Activated T-cell treated with anti-CD3 and anti-CD28 coated beads, Interleukin-2, amount 50 U/mL, for 72 hours (primary cell): Measurements from ENCODE around the gene SLC43A2. TPM values are rescaled to one million over a fixed set of nuclear protein-coding genes. Genes with fewer than 3 reads are reported as not detected.
A peak's percentile ranks its signal among the peaks of the same experiment; 100 is the strongest.
"Not testable (repeated sequence)": the region's sequence is repeated elsewhere in the genome, so short reads cannot be mapped to it uniquely, and the experiment has no call there.

Source experiments
- ATAC-seq, 2 donors: fragments of 150-1000 bp; cut with Tn5 transposase; replicated peaks in 1 of 2; 2 replicates each; pipeline ENCODE4 v1.10.0; 2021; ENCODE audit warnings: moderate library complexity in 2 of 2, mild to moderate bottlenecking in 1 of 2
- DNase-seq, 2 donors: peaks; one replicate each; pipeline ENCODE4 v3.0.0; 2021 to 2022; ENCODE audit warnings: mixed read lengths in 1 of 2
- H3K27ac Mint-ChIP-seq: one replicate; pipeline ENCODE4 v1.8.0; 2022; ENCODE audit warnings: mild to moderate bottlenecking, moderate library complexity, mixed read lengths
- H3K27me3 Mint-ChIP-seq: one replicate; pipeline ENCODE4 v1.8.0; 2022; ENCODE audit warnings: low read depth, mixed read lengths
- H3K36me3 Mint-ChIP-seq, 2 donors: one replicate each; pipeline ENCODE4 v1.8.0; 2022; ENCODE audit warnings: mixed read lengths in 2 of 2, mild to moderate bottlenecking in 1 of 2; ENCODE audit not compliant: insufficient read depth in 2 of 2
- H3K4me1 Mint-ChIP-seq: one replicate; pipeline ENCODE4 v1.8.0; 2022; ENCODE audit warnings: low read depth, mixed read lengths
- H3K4me3 Mint-ChIP-seq, 2 donors: one replicate each; pipeline ENCODE4 v1.8.0; 2022; ENCODE audit warnings: mild to moderate bottlenecking in 2 of 2, mixed read lengths in 2 of 2, moderate library complexity in 2 of 2
- H3K9me3 Mint-ChIP-seq, 2 donors: one replicate each; pipeline ENCODE4 v1.8.0; 2022; ENCODE audit warnings: mixed read lengths in 2 of 2
- total RNA-seq, 2 donors: library from RNA; stranded (reverse); gene quantifications; one replicate each; pipeline ENCODE4 v1.2.3, GENCODE V29; 2022

The SLC43A2 gene
- total RNA-seq, 2 donors from 2014 or later, result 3.4 to 3.8 TPM

DNA sequence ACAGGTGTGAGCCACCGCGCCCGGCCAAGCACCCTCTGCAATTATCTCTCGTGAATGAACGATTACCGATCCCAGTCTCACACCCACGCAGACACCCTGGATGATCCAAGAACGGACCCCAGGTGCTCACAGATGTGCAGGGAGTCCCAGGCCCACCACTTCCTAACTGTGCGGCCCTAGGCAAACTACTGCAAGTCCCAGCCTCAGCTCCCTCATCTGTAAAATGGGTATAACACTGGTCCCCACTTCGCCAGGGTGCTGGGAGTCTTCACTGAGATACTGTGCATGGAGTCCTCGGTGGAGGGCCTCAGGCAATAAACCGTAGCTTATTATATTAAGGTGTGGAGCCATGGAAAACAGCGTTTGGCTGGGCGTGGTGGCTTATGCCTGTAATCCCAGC is 44.5 kb downstream of the SLC43A2 start:
- Mint-ChIP-seq H3K27ac (no peak overlapping the region), H3K9me3 (no peaks in the 10 kb centered on the region), H3K36me3 (no peaks in the 10 kb centered on the region), H3K4me1 (no peaks in the 10 kb centered on the region), H3K4me3 (no peak overlapping the region), H3K27me3 (no peaks in the 10 kb centered on the region)
- ATAC-seq (no peak), DNase-seq (no peak)

DNA sequence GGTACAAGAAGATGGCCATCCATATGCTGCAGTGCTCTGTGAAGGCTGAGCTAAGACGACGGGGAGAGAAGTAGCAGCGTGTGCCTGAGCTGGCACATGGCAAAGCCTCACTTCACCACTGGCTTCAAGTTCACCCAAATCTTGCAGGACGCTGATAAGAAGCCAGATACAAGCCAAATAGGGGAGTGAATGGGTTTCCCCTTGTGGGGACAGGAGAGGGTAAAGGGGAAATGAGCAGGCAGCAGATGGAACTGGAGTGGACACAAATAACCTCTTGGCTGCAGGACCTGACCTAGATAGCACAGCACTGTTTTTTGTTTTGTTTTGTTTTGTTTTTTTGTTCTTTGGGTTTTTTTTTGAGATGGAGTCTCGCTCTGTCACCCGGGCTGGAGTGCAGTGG is 45.1 kb downstream of the SLC43A2 start:
- no peak for DNase-seq
- no peak for ATAC-seq
- Mint-ChIP-seq H3K4me3 (no peak overlapping the region), H3K27me3 (no peaks in the 10 kb centered on the region), H3K27ac (no peak overlapping the region), H3K4me1 (no peaks in the 10 kb centered on the region), H3K36me3 (no peaks in the 10 kb centered on the region), H3K9me3 (no peaks in the 10 kb centered on the region)

DNA sequence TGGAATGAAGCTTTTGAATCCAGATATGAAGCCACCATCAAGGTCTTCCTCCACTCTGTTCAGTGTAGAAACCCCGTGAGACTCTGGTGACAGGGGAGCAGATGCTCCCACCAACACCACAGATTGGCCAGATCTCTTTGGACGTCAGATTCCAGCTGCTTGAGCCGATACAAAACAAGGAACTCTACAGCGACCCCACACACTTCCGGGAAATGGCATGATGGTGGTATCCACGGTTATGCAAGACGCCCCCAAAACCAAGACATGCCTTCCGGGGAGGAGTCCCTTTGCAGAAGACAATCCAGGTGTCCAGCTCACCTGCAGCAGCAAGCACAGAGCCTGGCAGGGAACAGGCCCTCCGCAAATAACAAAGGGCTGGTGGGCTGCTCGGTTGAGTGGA is 46.3 kb downstream of the SLC43A2 start:
- no peaks in the 10 kb centered on the region for H3K36me3 Mint-ChIP-seq
- no peaks in the 10 kb centered on the region for H3K27me3 Mint-ChIP-seq
- H3K9me3 Mint-ChIP-seq, result no peaks in the 10 kb centered on the region
- H3K4me1 Mint-ChIP-seq, result peaks cover 4% of the 10 kb centered on the region
- ATAC-seq (no peak), DNase-seq (no peak)
- H3K4me3 Mint-ChIP-seq, result no peak overlapping the region
- H3K27ac Mint-ChIP-seq, result no peak overlapping the region

DNA sequence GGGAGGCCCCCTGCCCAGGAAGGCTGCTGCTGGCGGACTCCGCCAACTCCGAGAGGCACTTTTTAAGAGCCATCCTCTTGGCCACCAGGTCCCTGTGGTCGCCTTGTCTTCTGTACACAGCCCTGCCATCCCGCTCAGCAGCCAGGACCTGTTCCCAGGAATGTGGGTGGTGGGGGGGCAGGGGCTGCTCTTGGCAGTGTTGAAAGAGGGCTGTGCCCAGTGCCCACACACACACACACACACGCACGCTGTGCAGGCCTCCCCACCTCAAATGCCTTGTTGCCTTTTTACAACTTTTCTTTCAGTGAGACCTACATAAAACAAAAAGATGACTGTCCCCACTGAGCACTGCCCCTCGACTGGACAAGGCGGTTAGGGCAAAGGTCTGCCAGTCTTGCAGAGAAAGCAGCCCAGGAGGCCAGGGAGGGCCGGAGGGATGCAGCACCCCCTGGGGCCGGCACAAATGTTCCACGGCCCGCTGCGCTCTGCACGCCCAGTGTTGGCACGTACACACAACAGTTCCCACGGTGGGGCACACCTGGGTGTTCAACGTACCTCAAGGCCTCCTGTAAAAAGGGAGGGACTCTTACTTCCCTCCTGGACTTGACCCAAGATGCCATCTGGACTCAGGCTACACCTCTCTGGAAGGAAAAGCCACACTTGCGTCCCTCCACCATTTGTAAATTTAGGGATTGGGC is 47.5 kb downstream of the SLC43A2 start:
- Mint-ChIP-seq H3K9me3 (no peaks in the 10 kb centered on the region), H3K27me3 (no peaks in the 10 kb centered on the region), H3K4me1 (peaks cover 10% of the 10 kb centered on the region), H3K36me3 (no peaks in the 10 kb centered on the region), H3K4me3 (no peak overlapping the region), H3K27ac (no peak overlapping the region)
- DNase-seq (no peak), ATAC-seq (no peak)

DNA sequence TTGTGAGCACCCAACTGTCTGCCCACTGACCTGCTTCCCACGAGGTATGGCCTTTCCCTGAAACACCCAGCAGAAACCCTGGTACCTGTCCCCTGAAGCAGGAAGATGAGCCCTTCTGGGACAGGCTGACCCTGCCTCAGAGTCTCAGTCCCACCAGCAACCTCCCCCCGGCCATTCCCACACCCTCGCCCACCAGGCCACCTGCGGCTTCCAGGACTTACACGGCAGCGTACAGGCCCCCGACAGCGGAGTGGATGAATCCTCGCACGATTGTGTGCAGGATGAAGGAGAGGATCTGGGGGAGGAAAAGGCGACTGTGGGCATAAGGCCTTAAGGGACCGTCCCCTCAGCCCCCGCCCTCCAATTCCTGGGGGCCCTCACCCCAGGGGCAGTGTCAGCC is 50.6 kb downstream of the SLC43A2 start:
- H3K9me3 Mint-ChIP-seq, result no peaks in the 10 kb centered on the region
- peaks cover 10% of the 10 kb centered on the region for H3K4me1 Mint-ChIP-seq
- H3K4me3 Mint-ChIP-seq, result no peak overlapping the region
- ATAC-seq, result no peak
- no peak overlapping the region for H3K27ac Mint-ChIP-seq
- no peak for DNase-seq
- H3K36me3 Mint-ChIP-seq, result no peaks in the 10 kb centered on the region
- H3K27me3 Mint-ChIP-seq, result no peaks in the 10 kb centered on the region

DNA sequence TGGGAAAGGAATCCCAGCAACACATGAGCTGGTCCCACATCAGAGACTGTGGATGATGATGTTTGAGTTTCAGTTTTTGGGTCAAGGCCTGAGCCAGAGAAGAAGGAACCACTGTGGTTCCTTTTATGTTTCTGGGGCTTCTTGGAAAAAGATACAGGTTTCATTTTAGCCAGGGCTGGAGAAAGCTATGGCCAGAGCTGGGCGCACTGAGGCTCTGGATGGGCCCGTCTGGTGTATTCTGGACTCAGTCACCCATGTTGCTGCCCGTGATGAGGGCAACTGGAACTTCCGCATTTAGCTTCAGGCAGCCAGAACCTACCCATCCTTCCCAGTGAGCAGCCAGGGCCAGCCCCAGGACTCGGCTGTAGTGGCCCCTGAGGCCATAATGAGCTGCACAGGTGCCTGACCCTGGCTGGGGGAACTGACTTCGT is 51.0 kb downstream of the SLC43A2 start:
- Mint-ChIP-seq H3K27me3 (no peaks in the 10 kb centered on the region), H3K4me1 (peaks cover 10% of the 10 kb centered on the region), H3K4me3 (no peak overlapping the region), H3K9me3 (no peaks in the 10 kb centered on the region), H3K36me3 (no peaks in the 10 kb centered on the region), H3K27ac (no peak overlapping the region)
- peak in 1 of 2 donors; percentile 3 for ATAC-seq
- DNase-seq, result no peak

DNA sequence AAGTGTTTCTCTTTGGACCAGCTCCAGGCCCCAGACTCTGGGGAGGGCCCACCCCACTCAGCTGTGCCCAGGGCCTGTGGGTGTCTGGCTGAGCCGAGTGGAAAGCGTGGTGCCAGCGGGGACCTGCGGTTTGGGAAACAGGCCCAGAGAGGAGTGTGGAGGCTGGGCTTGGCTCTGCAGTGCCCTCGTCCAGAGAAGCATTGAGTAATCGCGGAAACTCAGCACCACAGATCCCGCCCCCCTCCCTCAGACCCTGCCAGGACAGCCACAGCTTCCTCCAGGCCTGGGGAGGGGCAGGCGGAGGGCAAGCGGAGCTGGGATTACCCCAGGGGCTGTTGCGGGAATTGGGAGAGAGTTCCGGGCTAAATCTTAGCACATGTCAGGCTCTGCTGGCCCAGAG is 51.5 kb downstream of the SLC43A2 start:
- ATAC-seq (peak in 1 of 2 donors; percentile 32), DNase-seq (no peak)
- Mint-ChIP-seq H3K36me3 (no peaks in the 10 kb centered on the region), H3K4me3 (no peak overlapping the region), H3K9me3 (no peaks in the 10 kb centered on the region), H3K27ac (no peak overlapping the region), H3K4me1 (peaks cover 10% of the 10 kb centered on the region), H3K27me3 (no peaks in the 10 kb centered on the region)

DNA sequence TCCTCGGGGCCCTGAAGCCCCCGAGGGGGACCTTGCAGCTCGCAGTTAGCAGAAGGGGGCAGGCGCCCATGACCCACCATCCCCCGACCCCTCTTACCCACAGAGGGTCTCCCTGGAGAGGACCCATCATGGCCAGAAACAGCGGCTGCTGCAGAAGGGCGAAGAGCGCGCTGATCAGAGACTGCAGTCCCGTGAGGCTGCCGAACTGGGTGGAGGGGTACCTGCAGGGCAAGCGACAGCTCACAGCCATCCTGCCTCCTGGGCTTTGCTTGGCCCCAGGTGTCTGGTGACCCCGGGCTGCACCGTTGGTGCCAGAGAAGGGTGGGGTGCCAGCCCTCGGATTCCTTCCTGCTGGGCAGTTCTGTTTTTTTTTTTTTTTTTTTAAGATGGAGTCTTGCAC is 52.1 kb downstream of the SLC43A2 start:
- no peaks in the 10 kb centered on the region for H3K36me3 Mint-ChIP-seq
- no peak overlapping the region for H3K4me3 Mint-ChIP-seq
- no peak overlapping the region for H3K27ac Mint-ChIP-seq
- DNase-seq (no peak), ATAC-seq (no peak)
- peaks cover 10% of the 10 kb centered on the region for H3K4me1 Mint-ChIP-seq
- H3K27me3 Mint-ChIP-seq, result no peaks in the 10 kb centered on the region
- no peaks in the 10 kb centered on the region for H3K9me3 Mint-ChIP-seq

DNA sequence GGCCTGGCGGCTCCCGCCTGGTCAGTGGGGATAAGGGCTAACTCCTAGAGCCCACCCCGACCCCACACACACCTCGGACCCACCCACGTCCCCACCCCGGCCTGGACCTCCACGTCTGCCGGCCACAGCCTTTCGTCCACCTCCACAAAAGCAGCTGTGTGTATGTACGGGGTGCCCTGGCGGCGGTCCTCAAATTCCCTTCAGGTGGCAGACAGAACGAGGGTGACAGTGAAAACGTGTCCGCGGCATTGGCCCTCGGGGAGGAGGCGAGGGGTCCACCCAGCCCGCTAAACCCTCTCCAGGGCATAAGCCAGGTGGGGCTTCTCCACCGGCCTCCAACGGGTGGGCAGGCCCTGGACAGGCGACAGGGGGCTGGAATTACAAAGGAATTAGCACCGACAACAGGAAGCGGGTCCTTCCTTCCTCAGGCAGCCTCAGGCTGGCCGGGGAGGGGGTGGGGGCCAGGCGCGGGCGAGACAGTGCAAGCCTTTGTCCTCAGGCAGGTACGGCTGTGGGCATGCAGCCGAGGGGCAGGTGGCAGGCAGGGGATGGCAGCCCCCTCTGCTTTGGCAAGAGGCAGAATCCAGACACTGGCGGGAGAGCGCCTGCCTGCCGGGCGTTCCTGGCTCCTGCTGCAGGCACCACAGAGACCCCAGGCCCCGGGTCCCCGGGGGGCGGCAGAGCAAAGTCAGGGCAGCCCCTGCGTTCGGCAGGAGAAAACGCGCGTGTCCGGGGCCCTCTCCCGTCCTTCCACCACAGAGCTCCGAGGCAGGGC is 53.8 kb downstream of the SLC43A2 start:
- Mint-ChIP-seq H3K9me3 (no peaks in the 10 kb centered on the region), H3K4me1 (peaks cover 10% of the 10 kb centered on the region), H3K4me3 (no peak overlapping the region), H3K27ac (no peak overlapping the region), H3K36me3 (no peaks in the 10 kb centered on the region), H3K27me3 (no peaks in the 10 kb centered on the region)
- DNase-seq, result no peak
- ATAC-seq, result no peak

DNA sequence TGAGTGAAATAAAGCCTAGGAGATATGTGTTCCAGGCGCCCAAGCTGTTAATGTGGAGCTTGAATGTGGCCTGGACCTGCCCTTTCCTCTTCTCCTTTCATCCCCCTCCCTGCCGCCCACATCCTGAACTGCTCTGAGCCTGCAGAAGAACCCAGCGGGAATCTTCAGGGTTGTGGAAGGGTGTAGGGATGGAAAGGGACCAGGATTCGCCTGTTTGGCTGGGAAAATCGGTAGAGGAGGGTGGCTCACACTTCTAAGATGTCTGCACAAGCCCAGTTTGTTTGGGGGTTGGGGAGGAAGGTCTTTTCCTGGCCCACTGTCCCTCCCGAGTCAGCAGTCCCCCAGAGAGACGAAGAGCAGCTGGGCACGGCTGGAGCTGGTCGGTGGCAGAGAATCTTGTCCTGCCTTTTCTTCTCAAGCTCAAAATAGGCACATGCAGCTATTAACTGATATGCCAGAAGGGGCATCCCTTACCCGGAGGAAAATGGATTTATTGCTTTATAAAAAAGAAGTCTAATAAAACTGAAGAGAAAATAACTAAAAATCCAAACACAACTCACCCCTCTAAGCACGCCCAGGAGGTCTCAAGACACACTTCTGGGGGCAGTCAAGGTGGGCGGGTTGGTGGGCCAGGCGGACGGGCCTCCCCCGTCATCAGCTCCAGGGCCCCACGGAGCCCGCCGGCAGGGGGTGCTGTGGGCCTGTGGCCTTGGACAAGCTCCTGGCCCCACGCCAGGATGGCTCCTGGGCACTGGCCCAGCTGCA is 54.5 kb downstream of the SLC43A2 start:
- no peaks in the 10 kb centered on the region for H3K36me3 Mint-ChIP-seq
- ATAC-seq, result peak; percentile 85
- H3K27me3 Mint-ChIP-seq, result no peaks in the 10 kb centered on the region
- H3K9me3 Mint-ChIP-seq, result no peaks in the 10 kb centered on the region
- peaks cover 10% of the 10 kb centered on the region for H3K4me1 Mint-ChIP-seq
- DNase-seq, result peak; percentile 81 to 91
- H3K4me3 Mint-ChIP-seq, result no peak overlapping the region
- H3K27ac Mint-ChIP-seq, result no peak overlapping the region

DNA sequence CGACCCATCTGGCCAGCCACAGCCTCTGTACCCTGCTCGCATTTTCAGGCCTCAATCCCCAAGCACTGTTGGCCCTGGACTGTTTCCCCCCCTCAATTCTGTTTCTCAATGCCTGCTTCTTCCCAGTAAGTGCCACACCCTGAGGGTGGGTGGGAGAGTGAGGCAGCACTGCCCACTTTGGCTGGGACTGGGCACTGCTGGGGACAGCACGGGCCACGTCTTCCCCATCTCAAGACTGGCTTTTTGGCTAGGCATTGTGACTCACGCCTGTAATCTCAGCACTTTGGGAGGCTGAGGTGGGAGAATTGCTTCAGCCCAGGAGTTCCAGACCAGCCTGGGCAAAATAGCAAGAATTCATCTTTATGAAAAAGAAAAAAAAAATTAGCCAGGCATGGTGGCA is 56.0 kb downstream of the SLC43A2 start:
- DNase-seq, H3K27me3 Mint-ChIP-seq, H3K36me3 Mint-ChIP-seq, H3K9me3 Mint-ChIP-seq, H3K4me3 Mint-ChIP-seq, ATAC-seq, H3K27ac Mint-ChIP-seq: not testable (repeated sequence)
- peaks cover 15% of the 10 kb centered on the region for H3K4me1 Mint-ChIP-seq

DNA sequence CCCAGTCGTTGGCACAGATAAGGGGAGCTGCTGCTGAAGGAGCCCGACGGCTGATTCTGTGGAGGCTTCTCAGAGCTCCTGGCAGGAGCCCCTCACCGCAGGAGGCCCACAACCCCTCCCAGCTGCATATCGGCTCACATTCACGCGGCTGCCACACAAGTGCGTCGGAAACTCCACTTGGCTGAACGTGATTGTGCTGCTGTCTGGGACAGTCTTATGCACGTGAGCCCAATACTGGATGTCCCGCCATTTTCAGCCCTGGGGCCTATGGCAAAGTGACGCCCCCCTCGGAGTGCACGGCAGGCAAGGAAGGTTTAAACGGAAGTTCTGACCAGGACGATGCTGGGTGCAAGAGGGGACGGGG is 57.3 kb downstream of the SLC43A2 start:
- Mint-ChIP-seq H3K9me3 (no peaks in the 10 kb centered on the region), H3K4me1 (peaks cover 18% of the 10 kb centered on the region), H3K27ac (no peak overlapping the region), H3K36me3 (no peaks in the 10 kb centered on the region), H3K4me3 (no peak overlapping the region), H3K27me3 (no peaks in the 10 kb centered on the region)
- DNase-seq (no peak), ATAC-seq (no peak)
